ENCODE results near the gene FSTL1. TPM values are rescaled to one million over a fixed set of nuclear protein-coding genes. Genes with fewer than 3 reads are reported as not detected.
A peak's percentile ranks its signal among the peaks of the same experiment; 100 is the strongest.
"Not testable (repeated sequence)": the region's sequence is repeated elsewhere in the genome, so short reads cannot be mapped to it uniquely, and the experiment has no call there.

FSTL1 gene
- total RNA-seq, 1 donor from 2014 or later = 1,082 TPM

- DNase-seq (ENCODE audit: low spot score) = no peak
Observed at GRCh38 chr3:120418446-120418845, 32.3 kb downstream of the FSTL1 start.

DNA sequence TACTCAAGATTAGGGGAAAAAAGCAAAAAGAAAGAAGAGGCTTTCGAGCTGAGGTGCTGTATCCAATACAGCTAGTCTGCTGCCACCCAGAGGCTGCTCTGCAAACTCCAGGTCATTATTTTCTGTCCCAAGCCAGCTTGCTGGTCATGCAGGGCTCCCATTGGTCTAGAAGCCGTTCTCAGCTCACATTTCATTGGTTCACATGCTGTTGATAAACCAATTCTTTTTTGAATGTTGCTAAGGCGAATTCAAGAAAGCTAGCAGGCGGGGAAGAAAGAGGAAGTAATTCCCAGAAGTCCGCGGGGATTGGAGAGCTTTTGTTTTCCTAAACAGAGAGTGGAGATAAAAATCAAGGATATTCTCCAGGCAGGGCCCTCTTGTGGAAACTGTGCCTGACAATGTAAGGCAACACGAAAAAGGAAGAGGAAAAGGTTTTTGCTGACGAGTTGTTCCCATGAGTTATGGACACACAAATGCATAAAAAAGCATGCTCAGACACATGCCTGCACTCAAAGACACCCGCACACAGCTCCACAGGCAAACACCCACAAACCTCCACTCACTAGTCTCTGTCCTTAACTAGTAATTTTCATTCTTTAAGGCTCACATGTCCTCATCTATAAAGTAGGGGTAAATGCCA lies 33.4 kb downstream of the FSTL1 start:
- peak; percentile 99 for DNase-seq (ENCODE audit: low spot score)

- peak; percentile 27 for DNase-seq (ENCODE audit: low spot score)
Observed at GRCh38 chr3:120416868-120417267, 33.9 kb downstream of the FSTL1 start.

DNA sequence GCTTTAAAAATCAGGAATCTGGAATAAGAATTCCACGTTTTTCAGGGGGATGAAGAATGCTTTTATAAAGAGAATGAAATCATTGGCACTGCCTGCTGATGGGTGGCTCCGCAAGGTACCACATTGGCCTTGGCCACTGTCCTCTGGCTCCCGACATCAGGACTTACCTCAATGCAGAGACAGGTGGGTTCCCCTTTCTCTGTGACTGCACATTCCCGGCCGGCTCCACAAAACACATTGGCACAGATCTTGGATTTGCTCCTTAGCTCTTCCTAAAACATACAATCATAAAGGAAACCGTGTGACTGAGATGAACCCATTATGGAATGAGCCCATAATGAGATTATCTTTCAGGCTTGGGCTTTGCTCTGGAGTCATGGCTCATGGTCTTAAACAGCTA lies 35.0 kb downstream of the FSTL1 start:
- no peak for DNase-seq (ENCODE audit: low spot score)

GRCh38 chr3:120410541-120410940 lies 40.3 kb downstream of the FSTL1 start:
- DNase-seq (ENCODE audit: low spot score) = no peak

DNA sequence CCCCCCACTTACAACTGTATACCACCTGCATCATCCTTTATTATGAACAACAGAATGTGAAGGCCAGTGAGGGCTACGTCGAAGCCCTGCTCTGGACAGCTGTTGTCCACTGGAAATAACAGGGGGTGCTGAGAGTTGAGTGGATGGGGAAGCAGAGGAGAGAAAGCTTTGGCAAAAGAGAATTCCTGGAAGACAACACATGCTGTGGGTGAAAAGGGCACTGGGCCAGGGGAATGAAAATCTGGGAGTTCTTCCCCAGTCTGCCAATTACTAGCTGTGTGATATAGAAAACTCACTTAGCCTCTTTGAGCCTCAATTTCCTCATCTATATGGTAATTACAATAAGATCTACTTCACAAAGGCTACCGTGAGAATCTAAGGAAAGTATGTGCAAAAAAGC lies 40.7 kb downstream of the FSTL1 start:
- no peak for DNase-seq (ENCODE audit: low spot score)

GRCh38 chr3:120407508-120408287 lies 43.1 kb downstream of the FSTL1 start:
- DNase-seq (ENCODE audit: low spot score) = no peak

GRCh38 chr3:120404876-120405275 lies 45.9 kb downstream of the FSTL1 start:
- no peak for DNase-seq (ENCODE audit: low spot score)

GRCh38 chr3:120402257-120402656 lies 48.5 kb downstream of the FSTL1 start:
- DNase-seq (ENCODE audit: low spot score) = no peak

DNA sequence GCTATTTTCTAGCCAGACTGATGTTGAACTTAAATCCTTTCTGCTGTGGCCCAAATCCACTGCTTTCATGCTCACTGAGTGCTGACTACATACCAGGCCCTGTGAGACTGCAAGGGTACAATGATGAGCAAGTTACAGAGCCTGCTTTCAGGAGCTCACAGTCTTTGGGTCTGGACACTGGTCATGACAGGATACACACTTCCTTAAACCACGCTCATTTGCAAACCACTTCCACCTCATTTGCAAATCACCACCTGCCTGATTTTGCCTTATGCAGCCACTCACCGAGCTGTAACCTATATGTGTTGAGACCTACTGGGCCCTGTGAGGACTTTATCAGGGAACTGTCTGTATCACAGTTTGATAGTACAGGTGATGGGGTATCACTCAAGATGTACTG lies 51.4 kb downstream of the FSTL1 start:
- no peak for DNase-seq (ENCODE audit: low spot score)

DNA sequence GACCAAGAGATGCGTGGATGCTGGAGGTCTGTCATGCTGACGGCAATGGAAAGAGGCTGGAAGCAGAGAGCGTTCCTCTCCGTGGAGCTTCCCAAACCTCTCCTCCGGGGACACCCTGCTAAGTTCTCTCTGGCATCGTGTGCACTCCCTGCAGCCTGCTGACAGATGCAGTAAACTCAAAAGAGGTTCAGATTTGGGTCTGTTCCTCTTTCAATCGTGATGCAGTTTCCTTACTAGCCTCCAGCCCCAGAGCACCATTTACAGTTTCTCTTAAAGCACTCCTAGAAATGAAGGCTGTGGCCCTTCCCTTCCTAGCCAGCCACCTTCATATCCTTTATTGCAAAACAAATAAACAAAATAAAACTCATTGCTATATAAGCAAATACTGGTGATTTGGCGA lies 54.3 kb downstream of the FSTL1 start:
- no peak for DNase-seq (ENCODE audit: low spot score)

- no peak for DNase-seq (ENCODE audit: low spot score)
Observed at GRCh38 chr3:120394347-120394746, 56.4 kb downstream of the FSTL1 start.

DNA sequence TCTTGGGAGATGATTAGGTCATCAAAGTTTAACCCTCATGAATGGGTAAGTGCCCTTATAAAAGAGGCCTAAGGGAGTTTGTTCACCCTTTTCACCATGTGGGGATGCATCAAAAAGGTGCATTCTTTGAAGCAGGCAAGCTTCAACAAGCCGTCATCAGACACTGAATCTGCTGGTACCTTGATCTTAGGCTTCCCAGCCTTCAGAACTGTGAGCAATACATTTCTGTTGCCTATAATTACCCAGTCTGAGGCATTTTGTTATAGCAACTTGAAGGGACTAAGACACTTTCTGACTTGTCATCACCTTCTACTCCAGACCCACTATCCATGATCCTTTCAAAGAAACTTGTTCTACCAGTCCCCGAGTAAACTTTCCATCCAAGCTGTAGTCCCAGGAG lies 57.0 kb downstream of the FSTL1 start:
- DNase-seq (ENCODE audit: low spot score) = no peak

GRCh38 chr3:120393243-120393642 lies 57.5 kb downstream of the FSTL1 start:
- DNase-seq (ENCODE audit: low spot score) = no peak

DNA sequence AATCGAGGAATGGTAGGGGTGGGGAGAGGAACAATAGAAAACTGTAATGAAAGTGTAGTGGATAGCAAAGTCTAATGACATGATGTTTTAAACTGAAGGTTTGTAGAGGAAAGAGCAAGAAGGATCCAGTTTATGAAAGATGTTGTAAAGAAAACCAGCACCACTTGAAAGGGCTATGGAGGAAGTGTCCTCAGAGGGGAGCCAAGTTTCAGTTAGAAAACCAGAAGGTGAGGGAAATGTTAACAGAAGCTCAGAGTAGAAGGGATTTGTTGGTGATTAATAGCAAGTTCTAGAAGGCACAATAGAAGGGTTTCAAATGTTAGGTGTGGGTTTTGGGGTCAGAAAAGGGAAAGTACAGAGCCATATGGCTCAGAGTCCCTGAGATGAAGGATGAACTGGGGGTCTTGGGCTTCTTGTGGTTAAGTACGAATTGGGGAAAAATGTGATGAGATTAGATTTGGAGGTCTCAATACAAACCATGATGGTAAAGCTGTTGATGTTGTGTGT lies 67.8 kb downstream of the FSTL1 start:
- no peak for DNase-seq (ENCODE audit: low spot score)

- DNase-seq (ENCODE audit: low spot score) = no peak
Observed at GRCh38 chr3:120381503-120381902, 69.3 kb downstream of the FSTL1 start.

DNA sequence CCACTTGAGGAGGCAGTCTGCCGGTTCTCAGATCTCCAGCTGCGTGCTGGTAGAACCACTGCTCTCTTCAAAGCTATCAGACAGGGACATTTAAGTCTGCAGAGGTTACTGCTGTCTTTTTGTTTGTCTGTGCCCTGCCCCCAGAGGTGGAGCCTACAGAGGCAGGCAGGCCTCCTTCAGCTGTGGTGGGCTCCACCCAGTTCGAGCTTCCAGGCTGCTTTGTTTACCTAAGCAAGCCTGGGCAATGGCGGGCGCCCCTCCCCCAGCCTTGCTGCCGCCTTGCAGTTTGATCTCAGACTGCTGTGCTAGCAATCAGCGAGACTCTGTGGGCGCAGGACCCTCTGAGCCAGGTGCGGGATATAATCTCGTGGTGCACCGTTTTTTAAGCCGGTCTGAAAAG lies 72.8 kb downstream of the FSTL1 start:
- not testable (repeated sequence) for DNase-seq (ENCODE audit: low spot score)

GRCh38 chr3:120370463-120370862 lies 80.3 kb downstream of the FSTL1 start:
- no peak for DNase-seq (ENCODE audit: low spot score)

- DNase-seq (ENCODE audit: low spot score) = no peak
Observed at GRCh38 chr3:120369037-120369467, 81.7 kb downstream of the FSTL1 start.

DNA sequence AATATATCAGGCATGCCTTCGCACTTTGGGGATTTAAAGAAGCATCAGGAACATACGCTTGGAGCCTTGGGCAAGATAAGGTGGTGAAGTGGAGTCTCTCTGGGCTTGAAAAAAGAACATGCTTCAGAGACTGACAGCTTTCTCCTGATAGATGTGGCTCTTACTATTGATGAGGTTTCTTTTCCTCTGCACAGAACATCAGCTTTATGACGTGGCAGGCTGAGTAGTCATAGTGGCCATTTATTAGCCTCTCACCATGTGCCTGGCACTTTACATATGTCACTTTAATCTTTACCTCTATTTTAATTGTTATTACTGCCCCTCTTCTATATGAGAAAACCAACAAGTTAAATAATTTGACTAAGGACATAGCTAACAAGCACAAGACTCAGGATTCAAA lies 82.6 kb downstream of the FSTL1 start:
- DNase-seq (ENCODE audit: low spot score) = no peak

GRCh38 chr3:120364821-120365220 lies 86.0 kb downstream of the FSTL1 start:
- DNase-seq (ENCODE audit: low spot score) = no peak

GRCh38 chr3:120364101-120364500 lies 86.7 kb downstream of the FSTL1 start:
- no peak for DNase-seq (ENCODE audit: low spot score)

DNA sequence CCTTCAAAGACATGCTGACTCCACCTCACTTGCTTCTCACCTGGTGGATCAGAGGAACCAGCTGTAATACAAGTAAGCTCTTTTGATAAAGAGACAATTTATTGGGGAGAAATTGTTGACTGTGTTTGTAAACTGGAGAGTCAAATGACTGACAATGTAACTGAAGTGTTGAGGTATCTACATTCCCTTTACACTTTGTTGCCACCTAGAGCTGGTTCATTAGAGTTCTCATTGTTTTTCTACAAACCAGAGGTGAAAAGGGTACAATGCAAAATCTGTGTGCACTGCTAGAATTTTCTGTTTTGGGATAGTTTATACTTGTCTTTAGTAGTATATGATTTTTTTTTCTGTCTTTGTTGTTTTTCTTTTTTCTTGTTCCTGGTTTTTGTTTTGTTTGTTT lies 93.0 kb downstream of the FSTL1 start:
- DNase-seq (ENCODE audit: low spot score) = no peak

Data from umbilical cord (tissue), 2 donors.